ENCODE measurements around the gene CYFIP2. TPM values are rescaled to one million over a fixed set of nuclear protein-coding genes. Genes with fewer than 3 reads are reported as not detected.

CYFIP2 gene
- total RNA-seq, 1 donor from 2014 or later: 471 TPM

DNA sequence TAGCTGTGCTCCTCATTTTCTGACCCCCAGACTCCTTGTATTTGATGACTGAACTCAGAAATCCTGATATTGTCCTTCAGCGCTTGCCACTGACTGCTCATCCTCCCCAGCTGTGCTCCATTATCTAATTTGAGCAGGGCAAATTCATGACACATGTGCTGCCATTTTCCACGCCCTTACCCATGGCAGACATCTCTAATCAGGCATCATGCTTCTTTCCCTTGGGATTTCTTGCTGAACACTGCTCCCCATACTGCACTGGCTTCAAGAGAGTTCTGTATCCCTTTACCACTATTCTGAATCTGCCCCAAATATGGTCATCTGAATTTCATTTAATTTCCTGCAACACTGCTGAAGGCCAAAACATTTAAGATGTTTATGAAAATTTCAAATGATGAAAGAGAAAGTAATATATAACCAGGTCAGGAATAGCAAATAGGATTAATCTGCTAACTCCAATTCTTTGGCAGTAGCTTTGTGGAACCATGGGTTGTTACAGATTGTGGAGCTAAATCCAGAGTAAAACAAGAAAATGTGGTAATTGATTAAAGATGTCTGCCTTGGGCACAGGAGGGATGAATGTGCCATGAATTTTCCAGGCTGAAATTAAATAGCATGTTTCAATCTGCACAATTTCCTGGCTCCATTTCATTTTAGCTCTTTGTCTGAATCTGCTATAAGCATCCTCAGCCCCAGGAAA lies 93.6 kb downstream of the CYFIP2 start:
- Mint-ChIP-seq H3K27ac (no peak overlapping the region), H3K4me1 (peaks cover 6% of the 10 kb centered on the region), H3K9me3 (no peaks in the 10 kb centered on the region), H3K27me3 (no peaks in the 10 kb centered on the region), H3K4me3 (no peak overlapping the region), H3K36me3 (ENCODE audit: low read depth) (peaks cover 97% of the 10 kb centered on the region)
- no peak for ATAC-seq (ENCODE audit: low read depth)
- POLR2A ChIA-PET: no interaction called here
- no peak for DNase-seq
- CTCF ChIA-PET: interaction anchor here (2.0 kb wide), 1 partner anchor 17 kb away, joined by 11 read pairs; no protein-coding TSS in a partner anchor
- TF ChIP-seq CTCF (IDR thresholded peaks at IDR 0.05): no peak
- intact Hi-C loops (cut with micrococcal nuclease): no loop called here

GRCh38 chr5:157362012-157362411 lies 96.1 kb downstream of the CYFIP2 start:
- DNase-seq (no peak), ATAC-seq (ENCODE audit: low read depth) (no peak)
- Mint-ChIP-seq H3K36me3 (ENCODE audit: low read depth) (peaks cover 95% of the 10 kb centered on the region), H3K4me1 (no peaks in the 10 kb centered on the region), H3K27me3 (no peaks in the 10 kb centered on the region), H3K27ac (no peak overlapping the region), H3K9me3 (no peaks in the 10 kb centered on the region), H3K4me3 (no peak overlapping the region)
- ChIA-PET CTCF (no interaction called here), POLR2A (no interaction called here)
- intact Hi-C loops (cut with micrococcal nuclease): no loop called here
- TF ChIP-seq CTCF (IDR thresholded peaks at IDR 0.05): no peak

- H3K27ac Mint-ChIP-seq: no peak overlapping the region
- no peaks in the 10 kb centered on the region for H3K9me3 Mint-ChIP-seq
- ATAC-seq (ENCODE audit: low read depth) (no peak), DNase-seq (no peak)
- peaks cover 96% of the 10 kb centered on the region for H3K36me3 Mint-ChIP-seq (ENCODE audit: low read depth)
- ChIA-PET POLR2A (no interaction called here), CTCF (no interaction called here)
- no peak for TF ChIP-seq CTCF (IDR thresholded peaks at IDR 0.05)
- H3K27me3 Mint-ChIP-seq: no peaks in the 10 kb centered on the region
- intact Hi-C loops (cut with micrococcal nuclease): no loop called here
- no peak overlapping the region for H3K4me3 Mint-ChIP-seq
- H3K4me1 Mint-ChIP-seq: no peaks in the 10 kb centered on the region
These were observed 96.6 kb downstream of the CYFIP2 start for GRCh38 chr5:157362502-157362901.

DNA sequence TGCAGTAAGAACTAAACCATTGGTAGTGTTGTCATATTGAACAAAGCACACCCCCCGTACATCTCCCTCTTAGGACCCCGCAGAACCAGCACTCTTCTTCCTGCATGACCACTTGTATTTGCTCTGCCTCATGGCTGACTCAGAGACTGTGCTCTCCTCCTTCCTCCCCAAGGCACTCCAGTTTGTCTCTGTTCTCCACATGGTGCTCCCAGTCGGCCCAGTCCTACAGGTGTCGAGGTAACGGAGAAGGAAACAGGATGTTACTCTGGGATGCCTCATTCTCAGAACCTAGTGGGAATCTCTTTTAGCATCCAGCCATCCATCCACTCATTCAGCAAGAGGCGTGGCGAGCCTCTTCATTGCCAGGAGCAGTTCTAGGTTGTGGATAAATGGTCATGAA lies 97.1 kb downstream of the CYFIP2 start:
- Mint-ChIP-seq H3K4me1 (no peaks in the 10 kb centered on the region), H3K27me3 (no peaks in the 10 kb centered on the region), H3K4me3 (no peak overlapping the region), H3K36me3 (ENCODE audit: low read depth) (peaks cover 94% of the 10 kb centered on the region), H3K27ac (no peak overlapping the region), H3K9me3 (no peaks in the 10 kb centered on the region)
- ChIA-PET CTCF (no interaction called here), POLR2A (no interaction called here)
- ATAC-seq (ENCODE audit: low read depth) (no peak), DNase-seq (no peak)
- no peak for TF ChIP-seq CTCF (IDR thresholded peaks at IDR 0.05)
- intact Hi-C loops (cut with micrococcal nuclease): no loop called here

GRCh38 chr5:157365732-157366131 lies 99.8 kb downstream of the CYFIP2 start:
- no peaks in the 10 kb centered on the region for H3K4me1 Mint-ChIP-seq
- no peak for DNase-seq
- POLR2A ChIA-PET: no interaction called here
- no peak overlapping the region for H3K27ac Mint-ChIP-seq
- H3K27me3 Mint-ChIP-seq: no peaks in the 10 kb centered on the region
- H3K4me3 Mint-ChIP-seq: no peak overlapping the region
- ATAC-seq (ENCODE audit: low read depth): no peak
- H3K9me3 Mint-ChIP-seq: no peaks in the 10 kb centered on the region
- TF ChIP-seq CTCF (IDR thresholded peaks at IDR 0.05): no peak
- CTCF ChIA-PET: no interaction called here
- intact Hi-C loops (cut with micrococcal nuclease): loop anchor here (5.0 kb wide), 1 partner anchor 377 kb away; the partner anchor contains the start of gene LSM11
- H3K36me3 Mint-ChIP-seq (ENCODE audit: low read depth): peaks cover 92% of the 10 kb centered on the region
